HG03045 (cell line): Measurements from ENCODE around the gene ZIC4.

ENCODE experiments used
- ATAC-seq: cut with Tn5 transposase; IDR thresholded peaks from one replicate; pipeline ENCODE4 v1.9.1; 2021; ENCODE audit warnings: mild to moderate bottlenecking, moderate library complexity; ENCODE audit not compliant: unreplicated experiment

The ZIC4 gene

GRCh38 chr3:147418808-147419701 lies 12.7 kb upstream of the ZIC4 start:
- ATAC-seq: no peak

GRCh38 chr3:147418371-147418781 lies 12.0 kb upstream of the ZIC4 start:
- no peak for ATAC-seq

- no peak for ATAC-seq
Observed at GRCh38 chr3:147417551-147418295, 11.4 kb upstream of the ZIC4 start.

- no peak for ATAC-seq
Observed at GRCh38 chr3:147416931-147417330, 10.6 kb upstream of the ZIC4 start.

GRCh38 chr3:147415874-147416273 lies 9.5 kb upstream of the ZIC4 start:
- ATAC-seq: no peak

GRCh38 chr3:147415286-147415685 lies 8.9 kb upstream of the ZIC4 start:
- ATAC-seq: no peak

- no peak for ATAC-seq
Observed at GRCh38 chr3:147414390-147415138, 8.2 kb upstream of the ZIC4 start.

- no peak for ATAC-seq
Observed at GRCh38 chr3:147413686-147414389, 7.5 kb upstream of the ZIC4 start.

- ATAC-seq: no peak
Observed at GRCh38 chr3:147412917-147413685, 6.8 kb upstream of the ZIC4 start.

- ATAC-seq: no peak
Observed at GRCh38 chr3:147412261-147412916, 6.0 kb upstream of the ZIC4 start.

GRCh38 chr3:147411815-147412241 lies 5.5 kb upstream of the ZIC4 start:
- no peak for ATAC-seq

- ATAC-seq: no peak
Observed at GRCh38 chr3:147411238-147411814, 5.0 kb upstream of the ZIC4 start.

GRCh38 chr3:147410526-147411237 lies 4.3 kb upstream of the ZIC4 start:
- ATAC-seq: no peak

GRCh38 chr3:147410116-147410525 lies 3.8 kb upstream of the ZIC4 start:
- ATAC-seq: no peak

GRCh38 chr3:147409143-147410115 lies 3.1 kb upstream of the ZIC4 start, which contains the start of gene ZIC1:
Gene ZIC1, plus strand, starts transcription at chr3:147409365. Its CDS starts 748 bp downstream, at chr3:147410113.
- no peak for ATAC-seq

- no peak for ATAC-seq
Observed at GRCh38 chr3:147408188-147409100, 2.1 kb upstream of the ZIC4 start.
